Activated gamma-delta T cell treated with anti-CD3 and anti-CD28 coated beads, Interleukin-2, amount 50 U/mL, for 16 hours (primary cell): ENCODE measurements around the gene TMEM161B.
"Not testable (repeated sequence)": the region's sequence is repeated elsewhere in the genome, so short reads cannot be mapped to it uniquely, and the experiment has no call there.

Experiments
- DNase-seq: peaks from one replicate; pipeline ENCODE4 v3.0.0-alpha.2; 2020; ENCODE audit warnings: low read depth

TMEM161B gene

DNA sequence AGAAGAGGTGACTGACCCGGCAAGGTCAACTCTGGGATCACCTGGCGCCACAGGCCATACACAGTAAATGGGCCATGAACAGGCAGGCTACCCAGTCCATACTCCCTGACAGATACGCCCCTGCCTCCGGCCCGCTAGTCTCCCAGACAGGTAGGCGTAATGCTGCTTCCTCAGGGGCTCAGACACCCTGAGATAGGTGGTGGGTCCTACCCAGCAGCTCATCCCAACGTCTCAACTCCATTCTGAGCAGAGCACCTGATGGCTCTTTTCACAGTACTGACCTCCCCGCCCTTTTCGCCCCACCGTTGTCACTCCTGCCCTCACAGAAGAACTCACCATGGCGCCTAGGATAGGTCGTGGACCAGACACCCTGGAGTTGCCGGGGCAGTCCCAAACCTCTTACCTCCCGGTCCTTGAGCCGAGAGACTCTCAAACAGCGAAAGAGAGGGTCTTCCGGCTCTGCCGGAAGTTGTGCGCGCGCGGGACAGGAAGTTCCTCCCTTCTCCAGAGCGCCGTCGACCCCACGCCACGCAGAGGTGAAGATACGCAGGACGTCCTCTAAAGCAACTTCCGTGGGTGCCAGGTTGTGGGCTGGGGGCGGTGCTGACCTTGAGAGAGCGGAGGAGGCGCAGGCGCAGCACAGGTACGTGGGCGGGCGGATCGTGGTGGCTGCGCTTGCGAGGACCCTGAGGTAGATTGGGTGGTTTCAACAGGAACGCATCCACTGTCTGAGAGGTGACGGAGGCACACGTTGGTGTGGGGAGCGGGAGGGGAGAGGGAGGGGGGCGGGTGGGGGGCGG, at the start of gene TMEM161B:
Gene TMEM161B, minus strand, starts transcription at position 461 of the 800 bp plus-strand sequence. Its CDS starts 122 bp downstream, at position 339.
- DNase-seq = peak; percentile 93

DNA sequence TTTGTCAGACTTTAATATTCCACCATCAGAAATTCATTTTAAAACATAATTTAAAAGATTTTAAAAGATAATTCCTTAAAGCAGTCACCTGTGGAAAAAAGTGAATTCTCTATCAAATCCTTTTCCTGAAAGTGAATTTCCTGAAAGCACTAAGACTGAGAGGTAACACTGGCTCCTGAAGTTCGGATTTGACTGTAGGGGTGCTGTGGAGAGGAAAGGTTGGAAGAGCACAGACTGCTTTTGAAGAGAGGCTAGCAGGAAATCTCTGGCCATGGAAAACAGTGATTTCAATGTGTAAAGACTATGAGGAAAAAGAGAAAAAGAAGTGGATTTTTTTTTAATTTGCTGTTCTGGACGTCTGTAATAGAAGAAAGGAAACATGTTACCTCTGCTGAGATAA, 35.7 kb upstream of the TMEM161B start:
- no peak for DNase-seq

DNA sequence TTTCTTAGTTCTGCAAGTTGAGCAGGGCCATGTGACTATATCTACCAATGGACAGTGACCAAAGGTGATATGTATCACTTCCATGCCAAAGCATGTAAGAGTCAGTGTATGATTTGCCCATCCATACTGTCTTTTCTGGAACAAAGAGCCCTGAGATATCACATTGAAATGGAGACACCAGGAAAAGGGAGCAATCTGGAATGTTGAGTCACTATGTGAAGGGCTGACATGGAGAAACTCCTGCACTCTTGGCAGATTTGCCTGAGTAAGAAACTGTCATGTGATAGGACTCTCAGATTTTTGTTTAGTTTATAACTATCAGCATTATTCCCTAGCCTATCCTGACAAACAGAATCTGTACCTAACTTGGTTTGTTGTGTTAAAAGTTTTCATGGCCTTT, 29.8 kb upstream of the TMEM161B start:
- no peak for DNase-seq

DNA sequence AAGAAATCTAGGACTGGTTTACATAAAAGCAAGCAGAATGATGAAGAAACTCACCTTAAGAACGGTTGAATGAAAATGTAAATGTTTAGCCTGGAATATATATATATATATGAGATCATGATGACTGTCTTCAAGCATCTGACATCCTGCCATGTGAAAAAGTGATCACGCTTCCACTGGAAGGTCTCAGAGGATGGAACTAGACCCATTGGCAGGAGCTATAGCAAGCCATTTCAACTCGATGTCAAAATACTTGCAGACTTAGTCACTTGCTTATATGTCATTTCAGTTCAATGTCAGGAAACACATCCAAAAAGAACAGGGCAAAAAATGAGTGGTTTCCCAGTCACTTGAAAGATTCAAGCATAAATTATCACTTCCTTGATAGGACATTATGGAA, 22.2 kb upstream of the TMEM161B start:
- no peak for DNase-seq

DNA sequence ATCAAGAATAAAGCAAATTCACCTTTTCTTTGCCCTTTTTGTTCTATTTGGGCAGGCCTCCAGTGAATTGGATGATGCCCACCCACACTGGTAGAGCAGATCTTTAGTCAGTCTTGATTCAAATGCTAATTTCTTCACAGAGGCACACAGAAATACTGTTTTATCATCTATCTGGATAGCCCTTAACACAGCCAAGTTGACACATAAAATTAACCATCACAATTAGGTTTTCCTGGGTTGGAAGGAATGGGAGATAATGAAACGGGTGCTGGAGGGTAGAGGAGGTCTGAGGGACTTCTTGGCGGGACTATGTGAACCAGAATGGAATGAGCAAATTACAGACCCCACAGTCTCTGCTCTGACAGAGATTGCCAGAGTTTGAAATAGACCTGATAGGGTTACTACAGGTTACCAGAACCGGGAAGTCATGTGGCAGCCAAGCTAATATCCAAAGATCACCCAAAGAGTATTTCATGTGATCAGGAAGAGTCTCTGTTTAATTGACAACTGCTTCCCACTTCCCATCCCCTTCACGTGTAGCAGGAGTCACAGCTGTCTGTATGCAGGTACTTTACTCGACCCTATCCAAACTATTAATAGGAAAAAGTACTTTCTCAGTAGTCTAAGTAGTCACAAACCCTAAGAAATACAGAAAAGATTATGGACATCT, 20.0 kb upstream of the TMEM161B start:
- DNase-seq = no peak

DNA sequence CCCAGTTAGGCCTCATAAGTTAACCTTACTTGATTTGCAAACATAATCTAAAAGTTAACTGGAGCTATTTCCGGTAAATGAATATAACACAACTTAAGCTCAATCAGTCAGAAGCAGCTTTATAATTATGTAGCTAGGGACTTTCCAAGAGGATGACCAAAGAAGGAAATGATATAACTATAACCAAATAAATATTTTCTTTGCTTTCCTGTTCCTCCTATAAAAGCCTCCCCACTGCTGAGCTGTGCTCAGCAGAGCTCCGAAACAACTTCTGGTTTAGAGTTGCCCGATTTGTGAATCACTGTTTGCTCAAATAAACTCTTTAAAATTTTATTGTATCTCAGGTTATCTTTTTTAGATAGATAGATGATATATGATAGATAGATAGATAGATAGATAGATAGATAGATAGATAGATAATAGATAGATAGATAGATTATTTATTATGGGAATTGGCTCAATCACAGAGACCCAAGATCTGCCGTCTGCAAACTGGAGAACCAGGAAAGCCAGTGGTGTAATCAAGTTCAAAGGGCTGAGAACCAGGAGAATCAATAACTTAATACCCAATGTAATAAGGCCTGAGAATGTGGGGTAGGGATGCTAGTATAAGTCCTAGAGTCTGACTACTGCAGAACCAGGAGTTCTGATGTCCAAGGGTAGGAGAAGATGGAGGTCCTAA, 19.3 kb upstream of the TMEM161B start:
- DNase-seq = no peak

DNA sequence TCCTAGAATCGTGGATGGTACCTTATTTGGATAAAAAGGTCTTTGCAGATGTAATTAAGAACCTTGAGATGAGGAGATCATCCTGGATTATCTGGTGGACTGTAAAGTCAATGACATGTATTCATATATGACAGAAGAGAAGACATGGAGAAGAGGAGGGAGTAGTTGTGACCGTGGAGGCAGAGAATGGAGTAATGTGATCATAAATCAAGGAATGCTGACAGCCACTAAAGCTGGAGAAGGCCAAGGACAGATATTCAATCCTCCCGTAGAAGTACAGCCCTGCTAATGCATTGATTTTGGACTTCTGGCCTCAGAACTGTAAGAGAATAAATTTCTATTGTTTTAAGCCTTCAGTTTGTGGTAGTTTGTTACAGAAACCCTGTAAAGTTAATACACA, 18.7 kb upstream of the TMEM161B start:
- DNase-seq = no peak

DNA sequence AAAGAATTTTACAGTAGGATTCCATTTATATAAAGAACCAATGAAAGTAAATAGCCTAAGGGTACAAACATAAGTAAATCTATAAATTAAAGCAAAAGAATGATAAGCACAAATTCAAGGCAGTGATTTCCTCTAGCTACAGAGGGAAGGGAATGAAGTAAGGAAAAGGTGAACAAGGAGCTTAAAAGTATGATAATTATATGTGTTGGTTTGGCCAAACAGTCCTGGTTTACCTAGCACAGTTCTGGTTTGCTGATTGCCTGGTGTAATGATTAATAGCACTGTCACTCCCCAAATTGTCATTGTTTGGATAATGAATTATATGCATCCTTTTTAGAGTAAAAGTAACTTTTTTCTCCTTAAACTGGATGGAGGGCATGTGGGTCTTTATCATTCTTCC, 15.0 kb upstream of the TMEM161B start:
- no peak for DNase-seq

DNA sequence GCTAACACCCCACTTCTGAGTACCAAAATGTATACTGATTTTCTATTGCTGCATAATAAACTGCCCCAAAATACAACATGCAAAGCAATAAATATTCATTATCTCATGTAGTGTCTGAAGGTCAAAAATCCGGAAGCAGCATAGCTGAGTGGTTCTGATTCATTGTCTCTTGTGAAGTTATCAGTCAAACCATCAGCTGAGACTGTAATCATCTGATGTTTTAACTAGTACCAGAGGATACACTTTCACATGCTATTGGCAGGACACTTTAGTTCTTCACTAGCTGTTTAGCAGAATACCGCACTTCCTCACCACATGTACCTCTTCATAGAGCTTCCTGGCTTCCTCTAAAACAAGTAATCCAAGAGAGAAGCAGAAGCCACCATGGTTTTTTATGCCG, 12.7 kb upstream of the TMEM161B start:
- DNase-seq = no peak

DNA sequence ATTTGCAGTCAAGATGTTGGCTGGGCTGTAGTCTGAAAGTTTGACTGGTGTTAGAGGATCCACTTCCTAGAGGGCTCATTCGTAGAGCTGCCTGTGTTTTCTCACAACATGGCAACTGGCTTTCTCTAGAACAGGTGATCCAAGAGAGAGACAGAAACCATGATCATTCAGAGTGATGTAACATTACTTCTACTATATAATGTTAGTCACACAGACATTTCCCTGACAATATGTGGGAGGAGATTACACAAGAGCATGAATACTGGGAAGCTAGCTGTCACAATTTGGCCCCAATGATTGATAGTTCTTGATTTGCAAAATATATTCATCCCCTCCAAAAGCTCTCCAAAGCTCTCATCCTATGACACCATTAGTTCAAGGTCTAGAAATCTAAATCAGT, 10.9 kb upstream of the TMEM161B start:
- no peak for DNase-seq

DNA sequence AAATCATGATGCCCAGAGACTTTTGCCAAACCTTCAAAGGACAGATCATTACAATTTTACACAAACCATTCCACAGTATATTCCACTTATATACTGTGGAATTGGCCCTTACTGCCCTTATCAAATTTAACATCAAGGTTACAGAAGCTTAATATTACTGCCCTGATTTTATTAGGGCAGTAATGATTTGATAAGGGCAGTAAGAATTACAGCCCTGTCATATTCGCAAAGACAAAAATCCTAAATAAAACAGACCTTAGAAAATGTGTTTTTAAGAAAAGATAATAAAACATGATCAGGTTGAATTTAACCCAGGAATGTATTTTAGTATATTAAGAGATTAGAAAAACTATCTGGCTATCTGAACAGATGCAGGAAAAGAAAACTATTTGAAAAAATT, 7.7 kb upstream of the TMEM161B start:
- no peak for DNase-seq

DNA sequence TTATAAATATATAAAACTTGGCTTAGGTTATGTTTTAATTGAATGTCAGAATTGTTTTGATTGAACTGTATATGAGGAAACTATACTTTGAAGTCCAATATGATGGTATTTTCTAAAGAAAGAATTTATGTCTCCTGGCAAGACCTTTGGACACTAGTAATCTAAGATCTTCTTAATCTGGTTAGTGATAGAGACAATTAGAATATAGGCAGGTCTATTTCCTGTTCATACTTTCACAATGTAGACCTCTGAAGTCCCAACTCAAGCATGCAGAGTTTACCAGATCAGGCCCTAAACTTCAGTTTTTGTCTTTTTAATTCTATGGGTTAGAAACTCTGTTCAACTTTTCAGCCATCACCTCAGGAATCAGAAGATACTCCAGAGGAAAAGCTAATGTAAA, 6.9 kb upstream of the TMEM161B start:
- no peak for DNase-seq

DNA sequence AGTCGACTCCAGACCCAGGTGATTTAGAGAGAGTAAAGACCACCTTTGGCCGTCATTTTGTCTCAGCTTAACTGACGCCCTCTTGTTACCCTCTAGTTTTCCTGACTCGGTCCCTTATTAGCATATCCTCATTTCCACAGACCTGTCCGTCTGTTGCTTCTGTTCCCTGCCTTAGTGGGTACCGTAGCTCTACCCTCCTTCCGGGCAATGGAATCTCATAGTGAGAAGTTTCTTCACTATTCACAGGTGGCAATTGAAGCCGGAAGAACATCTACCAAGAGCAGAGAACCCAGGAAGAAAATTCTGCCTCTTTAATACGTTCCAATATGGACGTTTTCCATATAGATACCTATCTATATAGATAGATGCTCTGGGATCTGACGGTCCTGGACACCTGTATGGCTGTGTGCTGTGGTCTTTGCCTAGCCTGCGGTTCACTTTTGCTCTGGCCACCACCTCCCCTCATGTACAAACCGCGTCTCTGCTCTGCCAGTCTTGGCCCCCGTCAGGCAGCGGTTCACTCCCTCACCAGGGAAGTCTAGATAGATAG, 652 bp upstream of the TMEM161B start:
- DNase-seq = peak; percentile 0

DNA sequence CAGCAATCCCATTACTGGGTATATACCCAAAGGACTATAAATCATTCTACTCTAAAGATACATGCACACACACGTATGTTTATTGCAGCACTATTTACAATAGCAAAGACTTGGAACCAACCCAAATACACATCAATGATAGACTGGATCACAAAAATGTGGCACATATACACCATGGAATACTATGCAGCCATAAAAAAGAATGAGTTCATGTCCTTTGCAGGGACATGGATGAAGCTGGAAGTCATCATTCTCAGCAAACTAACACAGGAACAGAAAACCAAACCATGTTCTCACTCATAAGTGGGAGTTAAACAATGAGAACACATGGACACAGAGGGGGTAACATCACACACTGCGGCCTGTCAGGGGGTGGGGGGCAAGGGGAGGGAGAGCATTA, 4.1 kb downstream of the TMEM161B start:
- DNase-seq = not testable (repeated sequence)

DNA sequence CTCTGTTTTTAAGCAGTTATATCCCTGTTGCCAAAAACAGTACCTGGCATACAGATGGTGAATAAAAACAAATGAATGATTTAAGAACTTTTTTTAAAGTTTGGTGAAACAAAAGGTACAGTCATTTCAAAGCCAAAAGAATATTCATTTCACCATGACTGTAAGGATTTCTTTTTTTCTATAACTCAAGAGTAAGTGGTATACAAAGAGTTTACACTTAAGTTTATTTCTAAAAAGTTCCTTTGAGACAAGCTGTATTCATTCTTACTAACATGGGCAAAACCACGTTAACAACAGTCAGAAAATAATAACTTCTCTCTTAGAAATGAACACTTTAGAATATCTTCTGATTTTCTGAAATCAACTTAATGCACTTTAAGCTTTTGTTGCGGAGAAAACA, 5.3 kb downstream of the TMEM161B start:
- DNase-seq = no peak

DNA sequence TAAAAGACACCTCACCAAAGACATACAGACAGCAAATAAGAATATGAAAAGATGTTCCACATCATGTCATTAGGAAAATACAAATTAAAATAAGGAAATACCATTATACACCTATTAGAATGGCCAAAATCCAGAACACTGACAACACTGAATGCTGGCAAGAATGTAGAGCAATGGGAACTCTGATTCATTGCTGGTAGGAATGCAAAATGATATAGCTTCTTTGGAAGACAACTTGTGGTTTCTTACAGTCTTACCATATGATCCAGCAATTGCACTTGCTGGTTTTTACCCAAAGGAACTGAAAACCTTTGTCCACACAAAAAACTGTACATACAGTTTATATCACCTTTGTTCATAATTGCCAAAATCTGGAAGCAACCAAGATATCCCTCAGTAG, 6.5 kb downstream of the TMEM161B start:
- no peak for DNase-seq

DNA sequence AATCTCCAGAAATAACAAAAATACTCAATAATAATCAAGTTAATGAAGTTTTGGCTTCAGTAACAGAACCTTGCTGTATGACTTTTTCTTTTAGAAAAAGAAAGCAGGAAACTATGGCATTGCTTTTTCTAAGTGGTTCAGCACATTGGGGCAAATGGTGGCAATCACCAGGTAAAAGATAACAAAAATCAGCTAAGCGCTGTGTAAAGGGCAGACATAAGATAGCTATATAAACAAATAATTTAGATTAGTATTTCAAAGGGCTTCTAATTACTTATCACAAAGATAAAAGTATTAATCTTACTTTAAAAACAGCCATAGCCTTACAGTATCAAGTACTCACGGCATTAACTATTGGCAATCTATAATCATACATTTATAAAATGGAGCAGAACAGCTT, 10.0 kb downstream of the TMEM161B start:
- no peak for DNase-seq

DNA sequence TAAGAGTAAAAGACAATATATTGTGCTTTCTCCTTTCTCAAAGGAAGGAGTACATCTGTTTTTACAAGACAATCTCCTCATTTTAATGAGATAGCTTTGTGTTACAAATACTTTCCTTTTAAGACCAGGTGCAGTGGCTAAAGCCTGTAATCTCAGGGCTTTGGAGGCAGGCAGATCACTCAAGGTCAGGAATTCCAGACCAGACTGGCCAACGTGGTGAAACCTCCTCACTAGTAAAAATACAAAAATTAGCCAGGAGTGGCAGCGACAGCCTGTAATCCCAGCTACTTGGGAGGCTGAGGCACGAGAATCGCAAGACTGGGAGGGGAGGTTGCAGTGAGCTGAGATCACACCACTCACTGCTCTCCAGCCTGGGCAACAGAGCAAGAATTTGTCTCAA, 11.8 kb downstream of the TMEM161B start:
- DNase-seq = no peak

DNA sequence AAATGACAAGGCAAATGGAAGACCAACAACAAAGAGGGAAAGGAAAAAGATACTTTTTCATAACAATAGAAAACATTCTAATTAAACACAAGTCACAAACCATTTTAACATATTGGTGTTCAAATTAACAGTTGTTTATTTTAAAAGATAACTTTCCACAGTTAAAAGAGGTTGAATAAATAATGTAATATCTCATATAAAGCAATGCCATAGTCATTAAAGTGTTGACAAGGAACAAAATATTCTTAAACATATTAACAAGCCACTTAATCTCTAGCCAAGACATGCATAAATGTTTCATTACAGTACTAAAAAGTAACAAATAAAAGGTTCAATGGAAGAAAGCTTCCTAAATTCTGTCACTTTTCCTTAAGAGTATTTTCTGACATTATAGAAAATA, 12.6 kb downstream of the TMEM161B start:
- no peak for DNase-seq

DNA sequence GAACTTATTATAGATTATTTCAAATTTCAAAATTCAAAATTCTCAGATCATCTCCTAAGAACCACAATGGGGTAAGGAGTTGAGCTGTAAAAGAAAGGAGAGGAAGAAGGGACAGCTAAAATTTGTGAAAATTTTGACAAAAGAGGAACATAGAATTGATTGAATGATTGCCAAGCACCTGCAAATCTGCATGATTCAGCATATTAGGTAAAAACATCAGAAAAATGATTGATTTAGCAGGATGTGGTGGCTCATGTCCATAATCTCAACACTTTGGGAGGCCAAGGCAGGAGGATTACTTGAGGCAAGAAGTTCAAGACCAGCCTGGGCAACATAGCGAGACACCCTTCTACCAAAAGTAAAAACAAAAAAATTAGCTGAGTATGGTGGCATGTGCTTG, 14.3 kb downstream of the TMEM161B start:
- no peak for DNase-seq

DNA sequence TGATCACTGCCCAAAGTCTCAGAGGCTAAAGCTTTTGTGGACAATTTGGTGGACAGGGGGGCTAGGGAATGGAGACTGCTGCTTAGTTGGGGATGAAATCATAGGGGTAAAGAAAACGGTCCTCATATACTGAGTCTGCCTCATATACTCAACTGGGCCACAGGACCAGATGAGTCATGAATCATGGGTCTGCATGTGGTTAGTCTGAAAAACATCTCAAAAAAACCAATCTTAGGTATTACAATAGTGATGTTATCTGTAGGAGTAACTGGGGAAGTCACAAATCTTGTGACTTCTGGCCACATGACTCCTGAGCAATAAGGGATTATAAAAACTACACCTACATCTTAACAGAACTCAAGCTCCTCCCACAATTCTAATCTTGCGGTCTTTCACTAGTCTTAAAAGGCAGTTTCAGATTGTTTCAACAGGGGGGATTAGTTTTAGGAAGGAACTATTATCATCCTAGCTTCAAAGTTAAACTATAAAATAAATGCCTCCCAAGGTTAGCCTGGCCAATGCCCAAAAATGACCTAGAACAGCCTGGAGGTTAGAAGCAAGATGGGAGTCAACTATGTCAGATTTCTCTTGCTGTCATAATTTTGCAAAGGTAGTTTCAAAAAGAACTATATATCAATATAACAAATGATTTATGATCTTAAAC, 17.5 kb downstream of the TMEM161B start:
- DNase-seq = no peak

DNA sequence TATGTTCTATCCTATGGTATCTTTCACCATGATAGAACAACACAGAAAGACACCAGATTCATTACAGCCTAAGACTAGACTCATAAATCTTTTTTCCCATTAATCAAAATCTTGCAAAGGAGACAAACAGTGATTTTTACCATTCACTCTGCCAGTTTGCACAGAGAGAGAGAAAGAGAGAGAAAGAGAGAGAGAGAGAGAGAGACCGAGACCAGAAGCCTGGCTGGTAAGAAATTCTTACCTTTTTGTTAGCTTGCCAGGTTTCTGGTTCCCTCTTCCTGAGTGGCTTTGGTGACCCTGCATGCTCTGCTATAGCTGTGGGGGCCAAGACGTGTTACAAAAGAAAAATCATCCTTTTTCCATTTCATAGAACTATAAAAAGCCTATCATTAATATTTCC, 18.6 kb downstream of the TMEM161B start:
- DNase-seq = no peak
